Dendritic cell treated with granulocyte-macrophage colony-stimulating factor and Interleukin-4, amounts not matched to agents 40 ng/mL and 50 ng/mL, for 4 days (primary cell): ENCODE results near the gene GNB5.

ENCODE experiments used
- H3K27ac Mint-ChIP-seq: one replicate; pipeline ENCODE4 v1.8.0; 2022; ENCODE audit warnings: mild to moderate bottlenecking, mixed read lengths
- H3K27me3 Mint-ChIP-seq: one replicate; pipeline ENCODE4 v1.8.0; 2022; ENCODE audit warnings: mild to moderate bottlenecking, mixed read lengths
- H3K36me3 Mint-ChIP-seq: one replicate; pipeline ENCODE4 v1.8.0; 2022; ENCODE audit warnings: low read depth, mixed read lengths
- H3K4me1 Mint-ChIP-seq: one replicate; pipeline ENCODE4 v1.8.0; 2022; ENCODE audit warnings: low read depth, mixed read lengths
- H3K4me3 Mint-ChIP-seq: one replicate; pipeline ENCODE4 v1.8.0; 2022; ENCODE audit warnings: mild to moderate bottlenecking, moderate library complexity, mixed read lengths
- H3K9me3 Mint-ChIP-seq: one replicate; pipeline ENCODE4 v1.8.0; 2022; ENCODE audit warnings: mixed read lengths
- intact Hi-C: fragments of 100-400 bp; cut with micrococcal nuclease; formaldehyde crosslinking; loops from one replicate; pipeline ENCODE4 v1.15.0; 2022

The GNB5 gene

GRCh38 chr15:52067545-52067926 is 123.7 kb downstream of the GNB5 start:
- Mint-ChIP-seq H3K4me3 (no peak overlapping the region), H3K27me3 (no peaks in the 10 kb centered on the region), H3K36me3 (peaks cover 35% of the 10 kb centered on the region), H3K9me3 (no peaks in the 10 kb centered on the region), H3K27ac (no peak overlapping the region), H3K4me1 (peaks cover 15% of the 10 kb centered on the region)
- intact Hi-C loops: no loop called here

GRCh38 chr15:52066842-52067544 is 124.2 kb downstream of the GNB5 start:
- Mint-ChIP-seq H3K36me3 (peaks cover 39% of the 10 kb centered on the region), H3K9me3 (no peaks in the 10 kb centered on the region), H3K27ac (no peak overlapping the region), H3K27me3 (no peaks in the 10 kb centered on the region), H3K4me1 (peaks cover 15% of the 10 kb centered on the region), H3K4me3 (no peak overlapping the region)
- intact Hi-C loops: no loop called here
